Mucosa of descending colon (tissue), 3 donors: ENCODE data around the gene PTPN18. TPM values are rescaled to one million over a fixed set of nuclear protein-coding genes. Genes with fewer than 3 reads are reported as not detected.

Experiments used
- ATAC-seq: fragments of 200-7000 bp; cut with Tn5 transposase; one replicate; pipeline ENCODE4 v1.9.1; 2020; ENCODE audit warnings: mild to moderate bottlenecking, moderate library complexity
- DNase-seq, 3 donors: peaks; one replicate each; pipeline ENCODE4 v3.0.0-alpha.2; 2020
- H3K36me3 ChIP-seq: fragments of 200-600 bp; one replicate; pipeline ENCODE4 v1.8.0; 2021; ENCODE audit warnings: low read depth, mild to moderate bottlenecking
- H3K4me1 ChIP-seq: fragments of 200-600 bp; one replicate; pipeline ENCODE4 v1.8.0; 2021; ENCODE audit warnings: low read depth, mild to moderate bottlenecking
- H3K4me3 ChIP-seq: fragments of 200-600 bp; one replicate; pipeline ENCODE4 v1.8.0; 2021; ENCODE audit warnings: mild to moderate bottlenecking
- H3K9me3 ChIP-seq: fragments of 200-600 bp; one replicate; pipeline ENCODE4 v1.8.0; 2021; ENCODE audit warnings: mild to moderate bottlenecking
- CTCF ChIP-seq: fragments of 200-600 bp; IDR thresholded peaks from one replicate; pipeline ENCODE4 v1.8.0; 2022; ENCODE audit warnings: antibody characterized with exemption, mild to moderate bottlenecking
- intact Hi-C, 2 donors: fragments of 100-400 bp; cut with DNase I in 1 of 2; cut with micrococcal nuclease in 1 of 2; formaldehyde crosslinking; loops; one replicate each; pipeline versions ENCODE4 v1.11.0 to v1.11.1; 2022; cut with DNase I, micrococcal nuclease
- total RNA-seq, 3 donors: library from RNA; stranded (reverse); fragmentation: NEBNext Ultra II Directional in 2 of 3; extraction: Animal tissue kit (Norgen Biotek cat#: 25700) in 2 of 3; gene quantifications; one replicate each; pipeline versions ENCODE4 v1.2.1 to v1.2.4, GENCODE V29; 2021 to 2023
- donor health status: DM: no; HTN: no; CAD: no; lungs with moderate emphysema.
- donor health status: DM: no; HTN: no; CAD: no.
- donor health status: DM: no; HTN: yes; CAD: no.

PTPN18 gene
- total RNA-seq, 3 donors from 2014 or later = 115 to 197 (median 120) TPM

GRCh38 chr2:130346041-130346740 lies 9.7 kb upstream of the PTPN18 start:
- no peak for ATAC-seq

GRCh38 chr2:130346741-130347066 lies 9.2 kb upstream of the PTPN18 start:
- ATAC-seq (no peak), DNase-seq (no peak)
- no peak overlapping the region for H3K4me3 ChIP-seq
- H3K4me1 ChIP-seq = peaks cover 6% of the 10 kb centered on the region
- H3K36me3 ChIP-seq = peaks cover 17% of the 10 kb centered on the region
- intact Hi-C loops = no loop called here
- TF ChIP-seq CTCF = no peak
- H3K9me3 ChIP-seq = no peaks in the 10 kb centered on the region

More at GRCh38 chr2:130346041-130346740, 9.7 kb upstream of the PTPN18 start:
- Histone ChIP-seq H3K4me3 (no peak overlapping the region), H3K4me1 (peaks cover 9% of the 10 kb centered on the region), H3K9me3 (no peaks in the 10 kb centered on the region), H3K36me3 (peaks cover 17% of the 10 kb centered on the region)
- no peak for TF ChIP-seq CTCF
- intact Hi-C loops = no loop called here
- DNase-seq = peak in 1 of 3 donors; percentile 46

DNA sequence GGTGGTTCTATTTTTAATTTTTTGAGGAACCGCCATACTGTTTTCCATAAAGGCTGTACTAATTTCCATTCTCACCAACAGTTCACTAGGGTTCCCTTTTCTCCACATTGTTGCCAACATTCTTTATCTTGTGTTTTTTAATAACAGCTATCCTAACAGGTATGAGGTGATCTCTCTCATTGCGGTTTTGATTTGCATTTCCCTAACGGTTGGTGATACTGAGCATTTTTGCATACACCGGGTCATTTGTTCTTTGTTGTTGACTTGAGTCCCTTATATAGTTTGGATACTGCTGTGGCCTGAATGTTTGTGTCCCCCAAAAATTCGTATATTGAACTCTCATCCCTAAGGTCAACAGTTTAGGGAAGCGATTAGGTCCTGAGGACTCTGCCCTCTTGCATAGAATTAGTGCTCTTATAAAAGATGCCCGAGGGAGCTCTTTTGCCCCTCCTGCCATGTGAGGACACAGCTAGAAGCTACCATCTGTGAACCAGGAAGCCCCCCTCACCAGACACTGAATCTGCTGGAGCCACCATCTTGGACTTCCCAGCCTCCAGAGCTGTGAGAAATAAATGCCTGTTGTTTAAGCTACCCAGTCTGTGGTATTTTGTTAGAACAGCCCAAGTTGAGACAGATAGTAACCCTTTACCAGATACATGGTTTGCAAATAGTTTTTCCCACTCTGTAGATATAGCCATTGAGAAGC lies 8.5 kb upstream of the PTPN18 start:
- H3K4me3 ChIP-seq = no peak overlapping the region
- ATAC-seq = no peak
- H3K4me1 ChIP-seq = peaks cover 6% of the 10 kb centered on the region
- intact Hi-C loops = no loop called here
- no peaks in the 10 kb centered on the region for H3K9me3 ChIP-seq
- no peak for DNase-seq
- H3K36me3 ChIP-seq = peaks cover 17% of the 10 kb centered on the region
- no peak for TF ChIP-seq CTCF

DNA sequence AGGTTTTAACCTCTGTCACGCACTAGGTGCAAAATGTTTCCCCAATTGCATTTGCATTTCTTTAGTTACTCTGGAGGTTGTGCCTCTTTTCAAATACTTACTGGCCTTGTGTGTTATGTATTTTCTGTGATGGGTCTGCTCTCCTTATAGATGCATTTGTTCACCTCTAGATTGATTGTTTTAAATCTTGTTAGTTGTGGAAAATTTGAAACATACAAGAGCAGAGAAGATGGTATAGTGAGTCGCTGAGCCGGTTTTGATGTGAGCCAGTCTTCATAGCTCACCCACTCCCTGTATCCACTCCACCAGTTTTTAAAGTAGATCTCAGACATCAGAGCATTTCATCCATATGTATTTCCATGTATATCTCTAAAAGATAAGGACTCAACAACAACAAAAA lies 6.7 kb upstream of the PTPN18 start:
- Histone ChIP-seq H3K36me3 (peaks cover 17% of the 10 kb centered on the region), H3K4me1 (no peaks in the 10 kb centered on the region), H3K4me3 (no peak overlapping the region), H3K9me3 (no peaks in the 10 kb centered on the region)
- intact Hi-C loops = no loop called here
- ATAC-seq (no peak), DNase-seq (no peak)
- TF ChIP-seq CTCF = no peak

- DNase-seq (peak in 1 of 3 donors; percentile 24), ATAC-seq (no peak)
- no peak for TF ChIP-seq CTCF
- Histone ChIP-seq H3K9me3 (no peaks in the 10 kb centered on the region), H3K4me3 (no peak overlapping the region), H3K4me1 (peaks cover 8% of the 10 kb centered on the region), H3K36me3 (peaks cover under 1% of the 10 kb centered on the region)
- intact Hi-C loops = no loop called here
Measured at GRCh38 chr2:130351711-130352110, 4.1 kb upstream of the PTPN18 start.
